Endothelial cell of umbilical vein (primary cell): ENCODE data around the gene UVRAG. TPM values are rescaled to one million over a fixed set of nuclear protein-coding genes. Genes with fewer than 3 reads are reported as not detected.

Experiments
- BruUV-seq: library from RNA; stranded (reverse); fragments of 400-500 nt; replicated peaks from 2 replicates; lab custom pipeline; 2021; lab: Mats Ljungman, UMichigan
- CTCF ChIA-PET: fragments of 300-600, 350-600 bp; sonication (Branson Sonifier 250); formaldehyde crosslinking; loops from one replicate; lab custom pipeline; 2021; ENCODE audit warnings: antibody characterized with exemption, inconsistent platforms; lab: Charles Lee
- POLR2A ChIA-PET: fragments of 300-600, 350-600 bp; sonication (Branson Sonifier 250); formaldehyde crosslinking; loops from one replicate; lab custom pipeline; 2021; ENCODE audit warnings: antibody characterized with exemption, inconsistent platforms; lab: Charles Lee
- DNase-seq: peaks from one replicate; pipeline ENCODE4 v3.0.0-alpha.2; 2011; ENCODE audit warnings: low read depth, low spot score
- FAIRE-seq: peaks from 2 replicates; lab custom pipeline; 2011; peaks lifted over from hg19 to GRCh38; lab: Jason Lieb, UNC
- H2AFZ ChIP-seq: 2 replicates; pipeline ENCODE4 v1.6.0; 2012; ENCODE audit warnings: low read depth, low read length, control low read depth, inconsistent platforms
- H3K27ac ChIP-seq: 2 replicates; pipeline ENCODE4 v1.5.1; 2011; ENCODE audit warnings: low read depth, mild to moderate bottlenecking, control low read depth, low read length, moderate library complexity; ENCODE audit not compliant: insufficient read depth
- H3K27me3 ChIP-seq, 2 experiments: 2 replicates each; pipeline versions ENCODE4 v1.6.0 to v1.6.1; 2011; ENCODE audit warnings: low read length in 2 of 2, mixed read lengths in 1 of 2; ENCODE audit not compliant: control insufficient read depth in 2 of 2, insufficient read depth in 2 of 2
- H3K36me3 ChIP-seq, 2 experiments: 2 replicates in 1 of 2; 3 replicates in 1 of 2; pipeline ENCODE4 v1.5.1; 2011; ENCODE audit warnings: low read length in 2 of 2, mild to moderate bottlenecking in 1 of 2, moderate library complexity in 1 of 2; ENCODE audit not compliant: control insufficient read depth in 2 of 2, insufficient read depth in 2 of 2; ENCODE audit errors: extremely low read depth in 1 of 2
- H3K4me1 ChIP-seq: 3 replicates; pipeline ENCODE4 v1.5.1; 2011; ENCODE audit warnings: mild to moderate bottlenecking, low read length; ENCODE audit not compliant: control insufficient read depth, insufficient read depth; ENCODE audit errors: extremely low read depth
- H3K4me2 ChIP-seq: 2 replicates; pipeline ENCODE4 v1.6.1; 2011; ENCODE audit warnings: low read length, control low read depth, mixed read lengths; ENCODE audit not compliant: insufficient read depth
- H3K4me3 ChIP-seq, 3 experiments: fragments of 200-600 bp in 1 of 3; sonication (generic), shearing (Covaris generic) in 1 of 3; replicated peaks in 1 of 3; 2 replicates each; pipeline ENCODE4 v1.5.1; 2011 to 2016; ENCODE audit warnings: control low read depth in 3 of 3, low read length in 3 of 3, mild to moderate bottlenecking in 2 of 3, inconsistent platforms in 1 of 3, low read depth in 1 of 3, moderate library complexity in 1 of 3; ENCODE audit not compliant: insufficient read depth in 1 of 3
- H3K79me2 ChIP-seq: 2 replicates; pipeline ENCODE4 v1.6.0; 2012; ENCODE audit warnings: low read length, inconsistent platforms; ENCODE audit not compliant: control insufficient read depth, insufficient read depth
- H3K9ac ChIP-seq: replicated peaks from 2 replicates; pipeline ENCODE3; 2011; ENCODE audit warnings: low read length, control low read depth; ENCODE audit not compliant: insufficient read depth; ENCODE audit errors: extremely low read depth
- H3K9me1 ChIP-seq: replicated peaks from 3 replicates; pipeline ENCODE4 v1.6.0; 2011; ENCODE audit warnings: mild to moderate bottlenecking, low read length; ENCODE audit not compliant: control insufficient read depth, insufficient read depth; ENCODE audit errors: extremely low read depth
- H3K9me3 ChIP-seq: replicated peaks from 2 replicates; pipeline ENCODE4 v1.5.1; 2012; ENCODE audit warnings: low read length, inconsistent platforms; ENCODE audit not compliant: control insufficient read depth, insufficient read depth
- H4K20me1 ChIP-seq: replicated peaks from 2 replicates; pipeline ENCODE3; 2011; ENCODE audit warnings: mild to moderate bottlenecking, low read length; ENCODE audit not compliant: control insufficient read depth, insufficient read depth; ENCODE audit errors: extremely low read depth
- EZH2 ChIP-seq: IDR thresholded peaks from 2 replicates; pipeline ENCODE4 v1.6.1; 2012; ENCODE audit warnings: borderline replicate concordance, low read depth, mild to moderate bottlenecking, moderate library complexity, low read length, inconsistent platforms; ENCODE audit not compliant: severe bottlenecking
- FOS ChIP-seq: IDR thresholded peaks from 2 replicates; pipeline ENCODE4 v1.6.1; 2011; ENCODE audit warnings: mild to moderate bottlenecking, low read length, moderate library complexity, borderline replicate concordance; ENCODE audit not compliant: insufficient read depth
- JUN ChIP-seq: IDR thresholded peaks from 2 replicates; pipeline ENCODE4 v1.6.1; 2011; ENCODE audit warnings: borderline replicate concordance, low read depth; ENCODE audit not compliant: insufficient read length, insufficient read depth
- POLR2A ChIP-seq: IDR thresholded peaks from 2 replicates; pipeline ENCODE4 v1.6.1; 2012; ENCODE audit warnings: low read depth, mild to moderate bottlenecking, control low read depth, low read length
- POLR2AphosphoS5 ChIP-seq: IDR thresholded peaks from 2 replicates; pipeline ENCODE4 v1.6.1; 2012; ENCODE audit warnings: low read depth, mild to moderate bottlenecking, control low read depth, low read length, moderate library complexity; ENCODE audit not compliant: insufficient read depth
- dilution Hi-C: fragments of 300-500 bp; cut with MboI; formaldehyde crosslinking; loops from one replicate; pipeline ENCODE4 v1.15.0; 2019; ENCODE audit warnings: low sequenced_read_pairs; ENCODE audit not compliant: extremely low pct_ligation_motif_present
- intact Hi-C: fragments of 100-400 bp; cut with micrococcal nuclease; formaldehyde crosslinking; loops from one replicate; pipeline ENCODE4 v1.10.0; 2022
- polyA plus RNA-seq, 4 experiments: library from polyadenylated mRNA; depleted of rRNA in 3 of 4; stranded (reverse) in 3 of 4; unstranded in 1 of 4; fragments of >200 nt; gene quantifications; 2 replicates each; pipeline versions ENCODE4 v1.2.1 to v1.2.3, GENCODE V29; 2011 to 2012; ENCODE audit warnings: missing spikeins in 1 of 4
- total RNA-seq: library from RNA; stranded (reverse); gene quantifications from 2 replicates; pipeline ENCODE4 v1.2.3, GENCODE V29; 2021
- TF ChIP-seq, protein P1 (sequence below), 2 donors: IDR thresholded peaks; 1 replicate in 1 of 2; 2 replicates in 1 of 2; pipeline ENCODE4 v1.5.1; 2011; ENCODE audit warnings: low read length in 2 of 2, mild to moderate bottlenecking in 2 of 2, moderate library complexity in 2 of 2, control low read depth in 1 of 2, inconsistent platforms in 1 of 2, low read depth in 1 of 2; ENCODE audit not compliant: insufficient read depth in 1 of 2; ENCODE audit errors: extremely low read depth in 1 of 2
- TF ChIP-seq, protein P2 (sequence below): IDR thresholded peaks from 2 replicates; pipeline ENCODE4 v1.6.1; 2011; ENCODE audit not compliant: insufficient read depth, insufficient read length

The UVRAG gene
- total and polyA plus RNA-seq, 2 donors (not counting 3 experiments of a cell fraction or from before 2014, with no cell fraction given), result 21.2 to 65.6 TPM

DNA sequence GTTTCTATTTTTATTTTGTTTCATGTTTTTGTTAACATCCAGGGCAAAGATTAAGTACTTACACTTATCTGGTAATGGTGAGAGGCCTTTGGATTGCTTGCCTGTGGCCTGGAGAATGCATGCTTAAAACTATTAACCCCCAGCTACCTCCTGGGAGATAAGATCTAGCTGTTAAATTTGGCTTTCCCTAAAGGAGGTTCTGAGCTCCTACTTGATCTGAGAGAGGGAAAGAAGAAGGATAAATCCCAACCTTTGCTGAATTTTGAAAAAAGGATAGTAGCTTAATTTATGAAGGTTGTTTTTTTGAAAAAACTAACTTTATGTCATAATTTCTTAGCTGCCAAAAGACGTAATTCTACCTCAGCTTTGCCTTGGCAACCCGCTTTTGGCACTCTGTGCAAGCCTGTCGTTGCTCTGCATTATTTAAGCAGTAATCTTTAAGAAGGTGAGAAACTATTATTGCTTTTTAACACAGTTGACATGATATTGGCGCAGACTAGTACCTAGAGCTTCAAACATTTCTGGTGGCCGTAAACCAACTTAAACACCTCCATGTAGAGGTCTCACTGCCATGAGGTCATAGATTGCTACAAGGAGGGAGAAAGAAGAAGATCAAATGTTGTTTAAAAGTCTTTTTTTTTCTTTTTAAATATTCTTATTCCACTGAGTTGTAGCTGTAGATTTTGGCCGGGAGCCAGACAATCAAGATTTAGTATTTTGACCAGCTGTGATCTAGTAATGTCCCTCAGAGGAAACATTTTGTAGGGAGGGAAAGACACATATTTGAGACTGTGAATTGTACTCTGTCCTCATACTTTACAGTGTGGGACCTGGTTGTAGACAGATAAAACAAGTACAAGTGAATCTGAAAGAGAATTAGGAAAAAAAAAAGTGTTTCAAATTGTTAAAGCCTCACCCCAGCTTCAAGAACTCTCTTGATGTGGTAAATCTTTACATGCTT lies 316.9 kb downstream of the UVRAG start:
- H3K27ac ChIP-seq, result no peak overlapping the region
- dilution Hi-C loops, result no loop called here
- H2AFZ ChIP-seq, result no peak overlapping the region
- H3K79me2 ChIP-seq, result no peaks in the 10 kb centered on the region
- H3K36me3 ChIP-seq, result peaks cover 0 to 4% of the 10 kb centered on the region in 2 experiments
- intact Hi-C loops, result no loop called here
- H3K4me2 ChIP-seq, result no peak overlapping the region
- H3K4me3 ChIP-seq, result no peak overlapping the region
- no peaks in the 10 kb centered on the region for H4K20me1 ChIP-seq
- no peaks in the 10 kb centered on the region for H3K9me1 ChIP-seq
- H3K27me3 ChIP-seq, result no peaks in the 10 kb centered on the region
- H3K9me3 ChIP-seq, result no peaks in the 10 kb centered on the region
- TF ChIP-seq POLR2A, result no peak
- TF ChIP-seq, protein P1, sequence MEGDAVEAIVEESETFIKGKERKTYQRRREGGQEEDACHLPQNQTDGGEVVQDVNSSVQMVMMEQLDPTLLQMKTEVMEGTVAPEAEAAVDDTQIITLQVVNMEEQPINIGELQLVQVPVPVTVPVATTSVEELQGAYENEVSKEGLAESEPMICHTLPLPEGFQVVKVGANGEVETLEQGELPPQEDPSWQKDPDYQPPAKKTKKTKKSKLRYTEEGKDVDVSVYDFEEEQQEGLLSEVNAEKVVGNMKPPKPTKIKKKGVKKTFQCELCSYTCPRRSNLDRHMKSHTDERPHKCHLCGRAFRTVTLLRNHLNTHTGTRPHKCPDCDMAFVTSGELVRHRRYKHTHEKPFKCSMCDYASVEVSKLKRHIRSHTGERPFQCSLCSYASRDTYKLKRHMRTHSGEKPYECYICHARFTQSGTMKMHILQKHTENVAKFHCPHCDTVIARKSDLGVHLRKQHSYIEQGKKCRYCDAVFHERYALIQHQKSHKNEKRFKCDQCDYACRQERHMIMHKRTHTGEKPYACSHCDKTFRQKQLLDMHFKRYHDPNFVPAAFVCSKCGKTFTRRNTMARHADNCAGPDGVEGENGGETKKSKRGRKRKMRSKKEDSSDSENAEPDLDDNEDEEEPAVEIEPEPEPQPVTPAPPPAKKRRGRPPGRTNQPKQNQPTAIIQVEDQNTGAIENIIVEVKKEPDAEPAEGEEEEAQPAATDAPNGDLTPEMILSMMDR (IDR thresholded peaks at IDR 0.05; ENCODE audit: extremely low read depth in 1 of 2, insufficient read depth in 1 of 2, low read depth in 1 of 2, low read length in 2 of 2), result no peak
- no peak for TF ChIP-seq JUN
- no peak for TF ChIP-seq FOS
- TF ChIP-seq, protein P2, sequence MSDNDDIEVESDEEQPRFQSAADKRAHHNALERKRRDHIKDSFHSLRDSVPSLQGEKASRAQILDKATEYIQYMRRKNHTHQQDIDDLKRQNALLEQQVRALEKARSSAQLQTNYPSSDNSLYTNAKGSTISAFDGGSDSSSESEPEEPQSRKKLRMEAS, result no peak
- TF ChIP-seq EZH2, result no peak
- TF ChIP-seq POLR2AphosphoS5, result no peak
- H3K9ac ChIP-seq, result no peak overlapping the region
- peaks cover 2% of the 10 kb centered on the region for H3K4me1 ChIP-seq
- DNase-seq, result peak; percentile 56
- CTCF ChIA-PET, result interaction anchor here (0.8 to 4.3 kb wide), 9 partner anchors 8 to 426 kb away, joined by 3 to 18 read pairs (median 4); no protein-coding TSS in a partner anchor
- BruUV-seq, result no TSS peak
- FAIRE-seq, result no peak
- POLR2A ChIA-PET, result interaction anchor here (0.6 to 0.7 kb wide), 2 partner anchors 13 to 21 kb away, joined by 3 read pairs; no protein-coding TSS in a partner anchor
